ENCODE results near the gene ANK2. TPM values are rescaled to one million over a fixed set of nuclear protein-coding genes. Genes with fewer than 3 reads are reported as not detected.

The ANK2 gene
- total RNA-seq, 4 donors from 2014 or later, result 27.4 to 142 (median 47.2) TPM

GRCh38 chr4:113263274-113263673, 213.8 kb downstream of the ANK2 start:
- H3K36me3 ChIP-seq, result no peaks in the 10 kb centered on the region
- no peak for TF ChIP-seq CTCF (IDR thresholded peaks at IDR 0.05)
- no peak for TF ChIP-seq POLR2A (IDR thresholded peaks at IDR 0.05)
- intact Hi-C loops (cut with DNase I; ENCODE audit: low total_unique reads), result no loop called here
- H3K27me3 ChIP-seq, result no peaks in the 10 kb centered on the region
- H3K4me1 ChIP-seq, result no peaks in the 10 kb centered on the region
- H3K9me3 ChIP-seq, result no peaks in the 10 kb centered on the region
- no peak overlapping the region for H3K4me3 ChIP-seq
- no peak overlapping the region for H3K27ac ChIP-seq
- no peak for DNase-seq

- no peaks in the 10 kb centered on the region for H3K27me3 ChIP-seq
- no peaks in the 10 kb centered on the region for H3K4me1 ChIP-seq
- no peak overlapping the region for H3K4me3 ChIP-seq
- H3K36me3 ChIP-seq, result no peaks in the 10 kb centered on the region
- intact Hi-C loops (cut with DNase I; ENCODE audit: low total_unique reads), result no loop called here
- DNase-seq, result no peak
- H3K27ac ChIP-seq, result no peak overlapping the region
- no peaks in the 10 kb centered on the region for H3K9me3 ChIP-seq
- TF ChIP-seq POLR2A (IDR thresholded peaks at IDR 0.05) (no peak), CTCF (IDR thresholded peaks at IDR 0.05) (no peak)
Measured at GRCh38 chr4:113270520-113271319, 221.3 kb downstream of the ANK2 start.

GRCh38 chr4:113272523-113272922, 223.1 kb downstream of the ANK2 start:
- DNase-seq, result no peak
- H3K36me3 ChIP-seq, result no peaks in the 10 kb centered on the region
- no peaks in the 10 kb centered on the region for H3K4me1 ChIP-seq
- intact Hi-C loops (cut with DNase I; ENCODE audit: low total_unique reads), result no loop called here
- no peak overlapping the region for H3K4me3 ChIP-seq
- no peak overlapping the region for H3K27ac ChIP-seq
- no peaks in the 10 kb centered on the region for H3K9me3 ChIP-seq
- TF ChIP-seq CTCF (IDR thresholded peaks at IDR 0.05), result no peak
- TF ChIP-seq POLR2A (IDR thresholded peaks at IDR 0.05), result no peak
- H3K27me3 ChIP-seq, result no peaks in the 10 kb centered on the region

GRCh38 chr4:113273721-113274220, 224.3 kb downstream of the ANK2 start:
- H3K27ac ChIP-seq, result no peak overlapping the region
- DNase-seq, result no peak

More at GRCh38 chr4:113273721-113274220, 224.3 kb downstream of the ANK2 start:
- Histone ChIP-seq H3K4me1 (no peaks in the 10 kb centered on the region), H3K4me3 (no peak overlapping the region), H3K36me3 (no peaks in the 10 kb centered on the region), H3K9me3 (no peaks in the 10 kb centered on the region), H3K27me3 (no peaks in the 10 kb centered on the region)
- TF ChIP-seq CTCF (IDR thresholded peaks at IDR 0.05) (no peak), POLR2A (IDR thresholded peaks at IDR 0.05) (no peak)
- intact Hi-C loops (cut with DNase I; ENCODE audit: low total_unique reads), result no loop called here

Data from uterus (tissue), 4 donors.